Muscle of arm (tissue), 12 donors: ENCODE results near the gene GOLGA6C. TPM values are rescaled to one million over a fixed set of nuclear protein-coding genes. Genes with fewer than 3 reads are reported as not detected.
"Not testable (repeated sequence)": the region's sequence is repeated elsewhere in the genome, so short reads cannot be mapped to it uniquely, and the experiment has no call there.

ENCODE experiments used
- DNase-seq: peaks from one replicate; pipeline ENCODE4 v3.0.0-alpha.2; 2013
- polyA plus RNA-seq, 12 donors: library from polyadenylated mRNA; unstranded; fragments of 120-200 nt; gene quantifications; one replicate each; pipeline ENCODE4 v1.2.1, GENCODE V29; 2013; ENCODE audit not compliant: insufficient read length in 12 of 12

GOLGA6C gene
- polyA plus RNA-seq, 12 donors = 0.09 TPM; not detected in 11

DNA sequence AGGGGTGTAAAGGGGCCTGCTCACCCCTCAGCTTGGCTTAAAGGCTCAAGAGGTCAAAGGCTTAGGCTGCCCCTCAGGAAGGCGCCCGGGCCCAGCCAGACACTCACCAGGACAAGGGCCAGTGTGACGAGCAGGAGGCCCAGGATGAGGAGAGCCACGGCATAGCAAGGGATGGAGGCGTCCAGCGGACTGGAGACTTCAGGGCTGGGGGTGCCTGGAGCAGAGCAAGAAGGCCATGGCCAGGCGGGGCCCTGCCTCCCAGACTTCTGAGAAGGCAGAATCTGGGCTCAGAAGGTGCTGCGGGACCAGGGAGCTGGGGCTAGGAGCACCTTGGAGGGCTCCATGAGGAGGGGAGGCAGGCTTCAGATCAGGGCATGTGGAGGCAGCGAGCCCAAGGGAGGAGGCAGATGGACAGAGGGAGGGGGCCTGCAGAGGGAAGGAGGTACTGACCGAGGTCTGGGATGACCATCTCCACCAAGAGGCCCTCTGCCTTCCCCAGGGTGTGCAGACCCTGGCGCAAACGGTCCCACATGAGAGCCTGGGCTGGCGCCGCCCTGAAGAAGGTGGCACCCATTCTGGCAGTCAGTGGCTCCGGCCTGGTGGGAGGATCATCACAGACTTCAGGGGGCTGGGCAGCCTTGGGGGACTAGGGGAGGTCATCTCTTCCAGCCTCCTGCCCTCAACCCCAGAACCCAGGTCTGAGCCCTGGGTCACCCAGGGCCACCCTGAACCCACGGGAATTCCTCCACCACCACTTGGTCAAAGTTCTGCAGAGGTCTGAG lies 32.0 kb upstream of the GOLGA6C start:
- DNase-seq = no peak

DNA sequence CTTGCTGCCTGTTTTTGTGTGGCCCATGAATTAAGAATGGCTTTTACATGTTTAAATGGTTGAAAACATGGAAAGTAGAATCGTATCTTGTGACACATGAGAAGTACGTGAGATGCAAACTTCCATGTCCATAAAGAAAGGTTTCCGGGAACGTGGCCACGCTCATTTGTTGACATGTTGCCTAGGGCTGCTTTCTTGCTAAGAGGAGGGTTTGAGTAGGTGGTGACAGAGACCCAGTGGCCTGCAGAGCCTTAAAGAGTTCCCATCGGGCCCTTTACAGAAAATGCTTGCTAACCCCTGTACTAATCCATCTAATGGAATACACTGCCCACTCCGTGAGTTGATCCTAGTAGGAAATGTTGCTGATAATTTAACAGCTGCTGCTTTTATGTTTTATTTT lies 31.0 kb upstream of the GOLGA6C start:
- not testable (repeated sequence) for DNase-seq

DNA sequence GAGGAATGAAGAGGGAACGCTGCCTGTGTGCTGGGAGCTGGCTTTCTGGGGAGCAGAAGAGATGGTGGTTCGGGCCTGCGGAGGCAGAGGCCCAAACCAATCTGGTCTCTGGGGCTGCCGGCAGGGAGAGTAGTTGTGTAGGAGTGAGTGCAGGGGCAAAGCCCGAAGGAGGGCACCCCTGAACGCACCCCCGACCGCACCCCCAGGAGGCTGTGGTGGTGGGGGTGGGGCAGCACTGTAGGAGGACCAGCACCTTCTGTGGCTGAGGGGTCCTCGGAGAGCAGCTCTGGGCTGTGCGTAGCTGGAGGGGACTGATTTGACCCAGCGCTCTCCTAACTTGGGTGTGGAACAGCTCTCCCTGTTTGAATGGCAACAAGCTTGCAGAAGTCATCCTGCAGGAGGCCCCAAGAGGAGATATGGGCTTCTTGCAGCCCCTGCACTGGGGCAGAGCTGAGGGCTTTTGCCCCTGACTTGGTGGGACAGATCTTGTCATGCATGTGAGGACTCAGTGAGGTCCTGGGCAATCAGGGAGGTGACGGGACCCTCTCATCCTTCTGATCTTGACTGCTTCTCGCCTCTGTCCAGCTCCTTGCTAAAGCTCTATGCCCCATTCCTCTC lies 30.4 kb upstream of the GOLGA6C start:
- DNase-seq = no peak

DNA sequence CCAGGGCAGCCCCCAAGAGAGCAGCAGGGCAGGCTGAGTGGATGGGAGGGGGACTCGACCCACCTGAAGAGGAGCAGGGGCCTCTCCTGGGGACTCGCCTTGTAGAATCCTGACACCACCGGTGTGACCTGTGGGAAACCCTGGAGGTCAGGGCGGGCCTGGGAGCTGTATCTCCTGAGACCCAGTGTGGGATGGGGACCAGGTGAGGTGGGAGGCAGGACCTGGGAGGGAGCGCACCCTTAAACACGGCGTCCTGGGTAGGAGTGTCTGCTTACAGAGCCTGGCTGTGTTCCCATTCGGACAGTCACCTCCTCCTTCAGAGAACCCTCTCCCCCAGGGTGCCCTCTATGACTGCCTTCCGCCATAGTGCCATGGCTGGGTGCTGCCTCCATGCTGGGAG lies 29.3 kb upstream of the GOLGA6C start:
- DNase-seq = no peak

DNA sequence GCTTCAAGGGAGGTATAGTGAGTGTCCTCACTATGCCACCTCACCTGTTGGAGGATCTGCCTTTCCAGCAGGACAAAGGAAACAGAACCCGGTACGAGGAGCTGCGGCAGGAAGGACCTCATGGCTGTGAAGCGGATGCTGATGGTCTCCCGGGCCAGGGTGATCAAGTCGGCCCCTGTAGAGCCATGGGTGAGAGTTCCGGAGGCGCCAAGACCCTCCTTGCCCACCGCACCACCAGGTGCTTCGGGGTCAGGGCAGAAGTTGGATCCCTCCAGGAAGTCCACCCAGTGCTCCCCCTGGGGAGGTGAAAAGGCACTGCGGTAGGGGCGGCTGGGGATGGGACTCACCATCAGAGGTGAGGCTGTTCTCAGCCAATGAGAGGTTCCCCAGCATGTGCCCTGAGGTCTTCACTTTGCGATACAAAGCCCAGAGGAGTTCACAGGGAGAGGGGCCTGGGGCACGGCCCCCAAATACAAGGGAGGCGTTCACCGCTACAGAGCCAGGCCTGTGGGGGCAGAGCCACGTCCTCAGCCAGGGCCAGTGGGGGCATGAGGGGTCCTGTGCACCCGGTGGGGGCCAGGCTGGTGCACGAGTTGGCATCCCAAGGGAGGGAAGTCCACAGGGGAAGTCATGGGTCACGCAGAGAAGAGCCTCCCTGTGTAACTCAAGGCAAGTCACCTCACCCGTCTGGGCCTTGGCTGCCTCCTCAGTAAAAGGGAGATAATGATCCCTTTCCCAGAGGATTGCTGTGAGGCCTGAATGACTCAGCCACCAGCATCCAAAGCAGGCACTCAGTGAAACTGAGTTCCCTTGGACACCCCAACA lies 28.7 kb upstream of the GOLGA6C start:
- DNase-seq = no peak

DNA sequence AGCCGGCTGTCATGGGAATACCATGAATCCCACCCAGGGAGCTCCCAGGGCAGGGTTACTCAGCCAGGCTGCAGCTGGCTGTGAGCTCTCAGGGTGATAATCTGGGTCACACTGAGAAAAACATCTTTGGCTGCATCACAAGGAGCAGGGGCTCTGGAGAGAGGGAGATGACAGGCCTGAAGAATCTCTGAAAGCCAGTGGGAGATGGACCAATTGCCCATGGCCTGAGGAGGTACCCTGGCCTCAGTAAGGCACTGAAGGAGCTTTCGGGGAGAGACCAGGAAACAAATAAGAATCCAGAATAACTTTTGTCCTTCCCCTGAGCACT lies 28.2 kb upstream of the GOLGA6C start:
- DNase-seq = no peak

DNA sequence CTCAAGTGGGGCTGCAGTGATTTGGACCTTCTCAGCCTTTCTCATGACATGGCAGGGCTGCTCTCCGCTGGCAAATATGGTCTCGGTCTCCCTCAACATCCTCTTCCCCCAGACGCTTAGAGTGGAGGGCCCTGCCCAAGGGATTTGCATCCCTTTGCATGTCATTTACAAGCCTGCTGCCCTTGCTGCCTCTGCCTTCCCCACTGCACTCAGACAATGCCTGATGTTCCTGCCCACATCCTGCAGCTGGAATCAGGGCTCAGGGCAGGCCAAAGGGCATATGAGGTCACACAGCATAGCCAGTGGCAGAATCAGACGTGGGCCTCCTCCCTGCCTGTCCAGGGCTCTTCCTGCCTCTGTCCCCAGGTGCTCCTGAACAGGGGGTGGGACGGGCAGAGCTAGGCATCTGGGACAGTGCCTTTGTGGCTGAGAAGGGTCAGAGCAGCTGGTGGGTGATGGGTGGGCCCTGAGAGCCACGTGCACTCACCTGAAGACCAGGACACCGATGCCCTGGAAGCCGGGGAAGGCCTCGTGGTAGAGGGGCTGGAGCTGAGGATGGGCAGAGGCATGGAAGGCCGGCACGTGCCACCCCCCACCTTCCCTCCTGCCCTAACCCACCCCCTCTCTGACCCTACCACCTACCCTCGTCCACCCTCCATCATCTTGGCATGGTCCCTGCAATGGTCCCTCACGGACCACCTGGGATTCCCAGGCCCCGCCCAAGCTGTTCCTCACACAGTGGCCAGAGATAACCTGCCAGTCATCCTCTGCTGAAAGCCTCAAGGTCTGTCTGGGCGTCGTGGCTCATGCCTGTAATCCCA lies 27.4 kb upstream of the GOLGA6C start:
- DNase-seq = no peak

DNA sequence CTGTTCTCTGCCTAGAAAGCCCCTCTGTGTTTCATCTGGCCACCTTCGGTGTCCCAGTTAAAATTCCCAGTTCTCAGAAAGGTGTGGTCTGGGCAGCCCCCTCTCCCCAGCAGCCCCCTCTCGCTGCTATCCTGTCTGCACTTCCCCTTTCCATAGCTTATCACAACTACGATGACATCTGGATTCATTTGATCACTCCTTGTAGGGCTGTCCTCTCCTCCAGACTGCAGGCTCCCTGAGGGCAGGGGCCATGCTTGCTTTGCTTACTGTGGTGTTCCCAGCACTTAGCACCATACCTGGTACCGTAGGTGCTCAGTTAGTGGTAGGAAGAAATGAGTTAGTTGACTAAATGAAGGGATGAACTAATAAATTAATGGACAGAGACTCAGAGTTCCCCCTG lies 26.3 kb upstream of the GOLGA6C start:
- DNase-seq = no peak

DNA sequence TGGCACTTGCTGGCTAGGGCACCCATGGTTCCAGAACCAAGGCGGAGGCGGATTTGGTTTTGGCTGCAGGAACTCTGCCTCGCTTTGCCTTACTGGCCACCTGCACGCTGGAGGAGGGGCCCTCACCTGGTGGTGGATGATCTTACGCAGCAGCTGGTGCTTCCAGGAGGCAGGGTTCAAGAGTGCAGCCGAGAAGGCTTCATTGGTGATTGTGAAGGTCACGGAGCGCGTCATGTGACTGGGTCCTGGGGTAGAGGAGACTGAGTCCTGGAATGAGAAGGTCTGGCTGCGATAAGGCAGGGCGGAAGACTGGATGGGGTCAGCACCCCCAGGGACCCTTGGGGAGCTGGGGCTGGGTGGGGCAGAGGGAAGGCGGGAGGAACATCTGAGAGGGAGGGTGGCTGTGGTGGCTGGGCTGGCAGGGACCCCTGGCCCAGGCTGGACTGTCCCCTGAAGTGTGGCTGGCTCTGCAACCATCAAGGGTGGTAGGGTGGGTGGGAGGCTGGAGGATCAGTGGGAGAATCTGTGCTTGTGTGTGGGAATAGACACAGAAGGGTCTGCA lies 25.8 kb upstream of the GOLGA6C start:
- no peak for DNase-seq

DNA sequence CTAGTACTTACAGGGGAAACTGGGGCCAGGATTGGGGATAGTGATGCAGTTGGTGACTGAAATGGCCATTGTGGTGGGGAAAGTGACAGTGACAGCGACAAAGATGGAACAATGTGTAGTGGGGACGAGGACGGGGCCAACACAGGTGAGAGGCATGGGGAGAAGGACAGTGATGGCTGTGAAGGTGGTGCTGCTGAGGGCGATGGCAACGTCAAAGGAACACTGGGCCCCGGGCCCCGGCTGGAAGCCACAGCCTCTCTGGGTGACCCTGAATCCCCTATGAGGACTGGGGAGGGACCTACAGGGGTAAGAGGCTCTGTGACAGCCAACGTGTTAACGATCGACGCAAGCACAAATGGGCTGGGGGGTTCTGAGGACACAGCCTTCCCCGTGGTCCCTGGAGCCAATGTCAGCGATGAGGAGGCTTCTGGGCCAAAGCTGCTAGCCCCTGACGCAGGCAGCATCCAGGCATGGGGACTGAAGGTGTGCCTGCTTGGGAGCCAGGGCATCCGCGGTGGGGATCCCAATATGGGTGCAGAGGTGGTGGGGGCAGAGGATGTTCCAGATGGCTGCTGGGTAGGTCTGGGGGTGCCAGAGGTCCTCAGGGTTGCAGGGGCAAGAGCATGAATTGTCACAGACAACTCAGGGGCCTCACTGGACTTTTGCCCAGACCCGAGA lies 25.2 kb upstream of the GOLGA6C start:
- DNase-seq = no peak

DNA sequence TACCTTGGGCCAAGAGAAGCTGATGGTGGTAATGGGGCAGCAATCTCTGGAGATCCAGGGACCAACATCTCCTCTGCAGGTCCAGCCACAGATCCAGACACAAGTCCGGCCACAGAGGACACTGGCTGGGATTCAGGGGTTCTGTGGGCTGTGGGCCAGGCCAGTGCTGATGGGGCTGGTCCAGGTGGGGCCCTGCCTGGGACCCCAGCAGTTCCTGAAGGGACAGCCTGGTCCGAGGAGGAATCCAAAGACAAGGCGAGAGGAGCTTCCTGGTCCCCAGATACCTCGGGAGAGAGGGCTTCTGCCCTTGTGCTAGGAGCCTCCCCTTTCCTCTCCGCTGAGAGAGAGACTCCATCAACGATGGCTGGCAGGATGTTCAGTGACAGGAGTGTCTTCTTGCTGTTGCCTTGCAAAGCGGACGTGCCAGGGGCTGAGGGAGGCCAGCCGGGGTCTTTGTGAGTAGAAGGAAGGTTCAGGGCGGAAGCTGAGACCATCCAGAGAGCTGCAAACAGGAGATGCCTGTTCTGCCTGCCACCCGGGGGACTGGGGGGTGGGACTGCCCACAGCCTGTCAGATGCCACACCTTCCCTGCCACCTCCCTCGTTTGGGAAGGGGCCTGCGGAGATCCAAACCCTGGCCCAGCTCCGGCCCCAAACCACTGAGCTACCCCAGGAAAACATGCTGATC lies 24.5 kb upstream of the GOLGA6C start:
- DNase-seq = no peak

DNA sequence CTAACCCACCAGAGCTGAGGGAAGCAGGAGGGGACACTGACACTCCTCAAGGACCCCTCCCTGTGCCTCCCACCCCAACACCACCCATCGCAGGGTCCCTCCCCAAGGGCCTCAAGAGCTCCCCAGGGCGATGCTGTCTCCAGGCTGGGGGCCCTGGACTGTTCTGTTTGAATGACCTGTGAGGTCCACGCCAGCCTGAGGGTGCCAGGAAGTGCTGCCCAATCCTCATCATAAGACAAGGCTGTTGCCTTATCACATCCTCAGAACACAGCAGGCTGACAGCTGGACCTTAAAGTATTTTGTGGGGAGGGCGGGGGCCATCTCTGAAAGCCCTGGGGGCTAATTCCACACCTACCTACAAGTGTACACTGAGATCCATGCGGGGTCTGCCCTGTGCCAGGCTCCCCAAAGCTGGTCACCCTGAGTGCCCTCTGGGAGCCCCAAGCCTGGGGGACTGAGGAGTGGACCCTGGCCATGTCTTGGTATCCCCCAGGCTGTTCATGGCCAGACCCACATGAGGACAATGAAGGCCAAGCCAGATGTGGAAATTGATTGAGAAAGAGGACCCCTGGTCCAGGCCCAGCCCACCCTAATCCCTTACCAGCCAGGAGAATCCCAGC lies 23.8 kb upstream of the GOLGA6C start:
- DNase-seq = no peak

DNA sequence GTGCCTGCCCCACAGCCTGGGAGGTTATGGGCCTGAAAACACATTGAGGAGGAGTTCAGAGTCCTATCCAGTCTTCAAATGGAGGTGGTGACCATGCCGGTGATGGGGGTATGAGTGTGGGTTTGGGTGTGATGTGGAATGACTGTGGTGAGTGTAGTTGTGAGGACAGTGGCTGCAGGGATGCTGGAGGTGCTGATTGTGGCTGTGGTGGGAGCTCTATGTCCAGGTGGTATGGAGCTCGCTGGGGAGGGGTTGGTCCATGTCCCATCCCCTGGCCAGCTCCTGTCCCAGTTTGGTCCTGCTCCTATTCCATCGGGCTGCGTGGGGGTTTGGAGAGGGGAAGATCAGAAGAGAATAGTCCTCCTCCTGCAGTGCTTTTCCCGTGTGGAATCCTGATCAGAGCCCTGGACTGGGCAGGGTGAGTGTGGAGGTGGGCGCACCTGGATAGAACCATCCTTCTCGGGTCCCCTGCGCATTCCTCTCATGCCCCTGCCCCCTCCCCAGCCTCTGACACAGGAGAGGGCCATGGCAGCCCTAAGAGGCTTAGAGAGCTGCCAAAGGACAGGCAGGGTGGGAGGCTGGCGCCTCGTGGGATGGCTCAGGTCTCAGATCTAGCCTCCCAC lies 23.0 kb upstream of the GOLGA6C start:
- DNase-seq = no peak

DNA sequence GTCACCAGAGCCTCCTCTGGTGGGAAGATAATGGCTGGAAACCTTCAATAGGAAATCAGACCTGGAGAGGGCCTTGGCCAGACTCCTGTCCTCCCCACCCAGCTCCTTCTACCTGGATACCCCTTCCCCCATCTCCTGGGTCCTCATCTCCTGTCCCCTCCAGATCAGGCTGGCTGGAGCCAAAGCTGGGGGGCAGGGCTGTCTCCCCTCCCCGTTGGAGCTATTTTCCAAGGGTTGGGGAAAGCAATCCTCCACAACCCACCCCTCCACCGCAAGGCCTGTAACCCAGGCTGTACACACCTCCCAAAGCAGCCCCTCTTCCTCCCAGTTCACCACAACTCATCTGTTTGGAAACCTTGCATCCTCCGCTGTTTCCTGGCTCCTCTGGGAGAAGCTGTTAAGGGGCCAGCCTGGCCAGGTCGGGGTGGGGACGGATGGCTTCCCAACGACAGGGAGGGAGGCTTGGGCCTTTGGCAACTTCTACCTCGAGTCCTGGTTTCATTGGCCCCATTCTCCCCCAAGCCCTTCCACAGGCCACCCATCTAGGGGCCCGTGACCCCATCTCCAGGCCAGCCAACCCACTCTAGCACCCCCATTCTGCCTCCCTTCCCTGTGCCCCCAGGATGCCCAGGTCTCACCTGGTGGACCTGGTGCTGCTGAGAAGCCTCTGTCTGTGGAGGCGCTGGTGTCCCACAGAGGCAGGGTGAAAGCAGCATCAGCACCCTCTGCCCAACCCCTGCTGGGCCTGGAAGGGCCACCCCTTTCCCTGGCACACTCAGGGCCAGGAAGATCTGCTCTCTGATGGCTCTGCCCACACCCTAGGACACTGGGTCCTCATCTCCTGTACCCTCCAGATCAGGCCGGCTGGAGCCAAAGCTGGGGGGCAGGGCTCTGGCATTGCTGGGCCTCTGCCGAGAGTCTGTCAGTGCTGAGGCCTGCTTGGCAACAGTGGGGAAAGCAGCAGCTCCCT lies 22.1 kb upstream of the GOLGA6C start:
- no peak for DNase-seq

DNA sequence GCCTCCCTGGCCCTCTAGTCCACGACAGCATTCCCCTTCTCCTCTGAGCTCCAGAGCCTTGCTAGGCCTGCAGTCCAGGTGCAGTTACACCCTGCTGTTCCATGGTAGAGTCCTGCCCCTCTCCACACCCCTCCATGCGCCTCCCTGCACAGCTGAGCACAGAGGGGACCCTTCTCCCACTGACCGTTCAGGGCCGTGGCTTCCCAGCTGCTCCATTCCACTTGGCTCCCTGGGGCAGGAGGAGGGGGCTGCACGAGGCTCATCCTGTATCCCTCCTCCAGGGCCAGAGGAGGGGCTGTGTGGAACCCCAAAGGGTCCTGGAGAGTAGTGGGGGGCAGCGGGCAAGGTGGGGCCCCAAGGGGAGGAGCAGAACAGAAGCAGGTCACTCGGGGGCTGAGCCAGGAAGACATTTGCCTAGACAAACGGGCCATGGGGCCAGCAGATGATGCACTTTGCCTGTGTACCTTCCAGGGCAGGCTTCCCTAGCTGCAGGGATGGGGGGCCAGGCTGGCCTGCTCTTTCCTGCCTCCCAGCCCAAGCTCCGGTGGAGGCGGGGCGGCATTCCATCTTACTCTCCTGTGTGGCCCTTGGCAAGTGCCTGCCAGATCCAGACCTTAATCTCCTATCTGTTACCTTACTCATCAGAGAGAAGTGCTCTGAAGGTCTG lies 20.7 kb upstream of the GOLGA6C start:
- no peak for DNase-seq

DNA sequence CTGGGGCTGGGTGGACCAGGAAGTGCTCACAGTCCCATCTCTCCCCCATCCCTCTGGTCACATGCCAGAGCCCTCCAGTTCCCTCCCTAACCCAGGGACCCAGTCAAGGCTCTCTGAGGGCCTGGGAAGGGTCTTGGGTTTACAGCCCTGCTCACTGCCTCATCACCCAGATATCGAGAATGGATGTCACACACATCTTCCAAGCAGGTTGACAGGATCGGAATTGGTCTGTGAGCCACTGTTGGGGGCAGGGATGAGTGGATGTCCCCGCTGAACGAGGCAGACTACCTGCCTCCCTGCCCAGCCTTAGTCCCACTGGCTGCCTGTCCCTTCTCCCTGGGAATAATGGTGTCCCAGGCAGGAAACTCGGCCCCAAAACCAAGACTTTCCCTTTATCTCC lies 20.0 kb upstream of the GOLGA6C start:
- no peak for DNase-seq

DNA sequence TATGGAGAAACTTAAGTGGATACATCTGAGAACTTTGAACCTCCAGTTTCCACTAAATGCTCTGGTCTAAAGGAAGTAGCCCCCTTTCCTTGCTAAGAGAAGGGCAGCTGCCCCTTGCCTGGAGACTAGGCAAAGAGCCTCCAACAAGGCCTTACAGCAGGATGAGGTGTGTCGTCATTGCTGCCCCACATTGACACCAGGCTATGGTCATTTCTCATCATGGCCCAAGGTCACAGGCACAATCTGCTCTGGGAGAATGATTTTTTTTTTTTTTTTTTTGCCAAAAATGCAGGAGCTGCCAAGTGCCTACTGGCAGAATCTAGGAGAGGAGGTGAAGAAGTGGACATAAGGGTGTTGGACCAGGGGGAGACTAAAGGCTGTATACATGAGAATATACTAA lies 12.4 kb upstream of the GOLGA6C start:
- DNase-seq = not testable (repeated sequence)

DNA sequence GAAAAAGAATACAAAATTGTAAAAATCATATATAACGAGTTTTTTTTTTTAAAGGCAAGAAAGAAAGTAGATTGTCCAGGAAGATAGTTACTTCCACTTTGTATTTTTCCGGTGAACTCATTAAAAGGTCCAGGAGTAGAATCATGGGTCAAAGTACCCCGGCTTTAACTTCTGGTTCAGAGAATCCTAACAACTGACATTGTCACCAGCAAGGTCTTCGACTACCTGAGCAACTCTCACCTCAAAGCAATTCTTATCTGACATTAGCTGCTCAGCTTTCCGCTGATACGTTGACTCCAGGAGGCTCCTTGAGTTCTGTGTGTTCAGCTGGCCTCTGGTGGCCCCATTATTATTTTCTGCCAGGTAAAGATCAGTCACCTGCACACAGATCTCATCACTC lies 9.1 kb upstream of the GOLGA6C start:
- DNase-seq = not testable (repeated sequence)
